Epithelial cell of esophagus (primary cell): Measurements from ENCODE around the gene NOL9.
"Not testable (repeated sequence)": the region's sequence is repeated elsewhere in the genome, so short reads cannot be mapped to it uniquely, and the experiment has no call there.

Experiments used
- DNase-seq: peaks from one replicate; pipeline ENCODE4 v3.0.0; 2010; ENCODE audit warnings: low read depth
- H3K4me3 ChIP-seq: 2 replicates; pipeline ENCODE4 v1.5.1; 2011; ENCODE audit warnings: mild to moderate bottlenecking, low read length, control low read depth
- CTCF ChIP-seq: IDR thresholded peaks from 2 replicates; pipeline ENCODE4 v1.5.1; 2011; ENCODE audit warnings: low read depth, mild to moderate bottlenecking, low read length, control low read depth, inconsistent platforms; ENCODE audit not compliant: insufficient read depth; ENCODE audit errors: missing control alignments

NOL9 gene

DNA sequence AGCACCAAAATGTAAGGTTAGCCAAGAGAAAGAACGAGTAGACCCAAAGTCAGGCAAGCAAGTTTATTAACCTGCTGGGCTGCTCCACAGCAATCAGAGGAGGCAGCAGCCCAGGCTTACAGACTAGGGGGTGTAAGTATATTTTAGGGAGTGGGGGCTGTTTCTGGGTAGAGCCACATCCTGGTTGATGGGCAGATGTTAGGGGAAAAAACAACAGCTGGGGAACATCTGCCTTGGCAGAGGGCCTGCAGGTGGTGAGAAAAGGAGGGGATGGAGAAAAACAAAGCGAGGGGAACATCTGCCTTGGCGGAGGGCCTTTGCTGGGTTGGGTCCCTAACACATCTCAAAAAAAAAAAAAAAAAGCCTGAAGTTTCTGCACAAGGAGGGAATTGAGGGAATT is 15.8 kb upstream of the NOL9 start:
- no peak for TF ChIP-seq CTCF
- DNase-seq, result no peak
- no peak overlapping the region for H3K4me3 ChIP-seq

DNA sequence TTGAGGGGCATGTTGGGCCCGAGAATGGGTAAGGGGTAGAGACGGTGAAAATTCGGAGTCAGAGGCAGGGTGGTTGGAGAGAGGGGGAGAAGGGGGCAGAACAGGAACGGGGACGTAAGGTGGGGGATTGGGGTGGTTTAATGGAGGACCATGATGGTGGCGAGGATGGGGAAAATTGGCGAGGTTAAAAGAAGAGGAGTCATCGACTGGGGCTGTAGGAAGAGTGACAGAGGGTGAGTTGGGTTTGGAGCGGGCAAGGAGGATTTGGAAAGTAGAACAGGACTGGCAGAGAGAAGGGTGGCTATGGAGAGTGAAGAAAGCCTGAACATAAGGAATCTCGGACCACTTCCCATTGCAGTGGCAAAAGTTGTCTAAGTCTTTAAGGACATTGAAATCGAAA is 14.7 kb upstream of the NOL9 start:
- no peak for TF ChIP-seq CTCF
- DNase-seq, result no peak
- no peak overlapping the region for H3K4me3 ChIP-seq

DNA sequence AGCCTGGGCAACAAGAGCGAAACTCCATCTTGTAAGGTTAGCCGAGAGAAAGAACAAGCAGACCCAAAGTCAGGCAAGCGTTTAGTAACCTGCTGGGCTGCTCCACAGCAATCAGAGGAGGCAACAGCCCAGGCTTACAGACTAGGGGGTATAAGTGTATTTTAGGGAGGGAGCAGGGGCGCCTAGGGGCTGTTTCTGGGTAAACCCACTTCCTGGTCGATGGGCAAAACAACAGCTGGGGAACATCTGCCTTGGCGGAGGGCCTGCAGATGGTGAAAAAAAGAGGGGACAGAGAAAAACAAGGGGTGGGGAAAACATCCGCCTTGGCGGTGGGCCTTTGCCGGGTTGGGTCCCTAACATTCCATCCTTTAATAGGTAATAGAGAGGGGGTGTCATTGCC is 6.0 kb upstream of the NOL9 start:
- H3K4me3 ChIP-seq, result no peak overlapping the region
- TF ChIP-seq CTCF, result no peak
- DNase-seq, result no peak

DNA sequence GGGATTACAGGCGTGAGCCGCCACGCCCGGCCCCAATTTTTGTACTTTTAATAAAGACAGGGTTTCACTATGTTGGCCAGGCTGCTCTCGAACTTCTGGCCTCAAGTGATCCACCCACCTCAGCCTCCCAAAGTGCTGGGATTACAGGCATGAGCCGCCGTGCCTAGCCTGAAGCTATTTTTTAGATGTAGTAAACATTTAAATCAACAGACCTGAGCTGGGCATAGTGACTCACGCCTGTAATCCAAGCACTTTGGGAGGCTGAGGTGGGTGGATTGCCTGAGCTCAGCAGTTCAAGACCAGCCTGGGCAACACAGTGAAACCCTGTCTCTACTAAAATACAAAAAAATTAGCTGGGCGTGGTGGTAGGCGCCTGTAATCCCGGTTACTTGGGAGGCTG is 4.8 kb upstream of the NOL9 start:
- not testable (repeated sequence) for H3K4me3 ChIP-seq
- DNase-seq, result peak; percentile 63

GRCh38 chr1:6557597-6557996 is 3.3 kb upstream of the NOL9 start:
- TF ChIP-seq CTCF, result no peak
- no peak overlapping the region for H3K4me3 ChIP-seq
- no peak for DNase-seq

DNA sequence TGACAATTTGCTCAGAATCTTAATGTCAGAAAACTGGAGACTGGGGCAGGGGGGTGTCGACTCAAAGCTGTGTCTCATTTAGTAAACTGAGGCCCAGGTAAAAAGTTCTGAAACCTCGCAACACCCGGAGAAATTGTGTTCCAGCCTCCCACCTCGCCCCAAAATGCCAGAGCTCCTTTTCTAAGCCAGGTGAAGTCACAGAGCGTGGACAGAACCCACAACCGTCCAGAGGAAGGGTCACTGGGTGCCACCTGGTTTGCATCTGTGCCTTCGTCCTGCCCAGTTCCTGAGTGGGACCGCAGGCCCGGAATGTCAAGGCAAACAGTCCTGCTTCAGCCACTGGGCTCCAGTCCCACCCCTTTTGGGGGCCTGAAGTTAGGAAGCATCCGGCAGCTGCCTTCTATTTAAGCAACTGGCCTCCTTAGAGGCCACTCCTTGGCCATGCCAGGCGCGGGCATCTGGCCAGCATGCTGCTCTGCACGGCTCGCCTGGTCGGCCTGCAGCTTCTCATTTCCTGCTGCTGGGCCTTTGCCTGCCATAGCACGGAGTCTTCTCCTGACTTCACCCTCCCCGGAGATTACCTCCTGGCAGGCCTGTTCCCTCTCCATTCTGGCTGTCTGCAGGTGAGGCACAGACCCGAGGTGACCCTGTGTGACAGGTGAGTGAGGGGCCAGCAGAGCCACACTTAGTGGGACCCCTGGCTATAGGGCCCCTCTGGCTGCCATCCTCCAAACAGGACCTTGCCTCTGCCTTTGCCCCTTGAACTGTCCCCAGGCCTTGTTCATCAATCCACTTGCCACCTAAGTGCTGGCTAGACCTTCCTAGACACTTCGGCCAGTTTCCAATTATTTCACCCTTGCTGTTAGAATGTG is 830 bp upstream of the NOL9 start, which contains the start of gene TAS1R1:
Gene TAS1R1, plus strand, starts transcription at position 401 of the 872 bp plus-strand sequence. Its CDS starts 67 bp downstream, at position 468.
- no peak for TF ChIP-seq CTCF
- DNase-seq, result no peak
- H3K4me3 ChIP-seq, result peak within 1 kb of the TSS; percentile 95

GRCh38 chr1:6547301-6547700 is 7.0 kb downstream of the NOL9 start:
- DNase-seq, result peak; percentile 57
- TF ChIP-seq CTCF, result peak; percentile 25
- H3K4me3 ChIP-seq, result no peak overlapping the region
